Activated CD8-positive, alpha-beta memory T cell treated with anti-CD3 and anti-CD28 coated beads, Interleukin-2, amount 50 U/mL, for 1 hour (primary cell): ENCODE results near the gene MESD.

Source experiments
- DNase-seq: peaks from one replicate; pipeline ENCODE4 v3.0.0-alpha.2; 2020; ENCODE audit errors: extremely low read depth

The MESD gene

DNA sequence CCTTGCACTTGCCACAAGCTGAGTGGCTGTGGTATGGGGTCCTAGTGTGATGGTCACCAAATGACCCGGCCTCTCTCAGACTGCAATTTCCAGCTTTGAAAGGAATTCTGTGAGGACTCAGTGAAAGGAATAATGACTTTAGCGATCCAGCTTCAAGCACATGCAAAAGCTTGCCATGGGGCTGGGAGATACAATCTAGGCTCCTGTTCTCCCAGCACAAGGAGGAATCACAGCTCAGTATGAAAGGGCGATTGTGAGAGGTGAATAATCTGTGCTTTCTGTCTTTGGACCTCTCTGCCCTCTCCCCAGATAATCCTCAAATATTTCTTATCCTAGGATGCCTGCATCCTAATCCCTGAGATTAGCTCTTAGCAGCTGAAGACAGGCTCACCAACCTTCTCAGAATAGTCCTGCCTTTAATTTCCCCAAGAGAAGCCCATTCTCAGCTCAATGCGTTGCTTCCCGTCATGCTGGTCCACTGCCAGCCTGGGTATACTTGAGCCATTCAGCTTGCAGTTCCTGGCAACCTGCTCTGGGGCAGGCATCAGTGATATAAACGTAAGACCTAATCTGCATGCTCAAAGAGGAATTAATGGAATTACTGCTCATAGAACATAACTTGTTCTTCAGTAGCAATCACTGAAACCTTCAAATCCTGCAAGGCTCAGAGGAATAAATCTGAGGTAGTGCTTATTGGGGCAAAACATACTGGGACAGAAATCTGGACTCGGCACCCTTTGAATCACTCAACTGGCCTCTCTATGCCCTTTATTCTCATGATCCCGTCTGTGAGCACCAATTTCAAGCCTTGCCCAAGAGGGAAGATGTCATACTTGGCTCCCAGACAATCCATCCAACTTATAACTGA lies 26.2 kb upstream of the MESD start:
- DNase-seq, result no peak

DNA sequence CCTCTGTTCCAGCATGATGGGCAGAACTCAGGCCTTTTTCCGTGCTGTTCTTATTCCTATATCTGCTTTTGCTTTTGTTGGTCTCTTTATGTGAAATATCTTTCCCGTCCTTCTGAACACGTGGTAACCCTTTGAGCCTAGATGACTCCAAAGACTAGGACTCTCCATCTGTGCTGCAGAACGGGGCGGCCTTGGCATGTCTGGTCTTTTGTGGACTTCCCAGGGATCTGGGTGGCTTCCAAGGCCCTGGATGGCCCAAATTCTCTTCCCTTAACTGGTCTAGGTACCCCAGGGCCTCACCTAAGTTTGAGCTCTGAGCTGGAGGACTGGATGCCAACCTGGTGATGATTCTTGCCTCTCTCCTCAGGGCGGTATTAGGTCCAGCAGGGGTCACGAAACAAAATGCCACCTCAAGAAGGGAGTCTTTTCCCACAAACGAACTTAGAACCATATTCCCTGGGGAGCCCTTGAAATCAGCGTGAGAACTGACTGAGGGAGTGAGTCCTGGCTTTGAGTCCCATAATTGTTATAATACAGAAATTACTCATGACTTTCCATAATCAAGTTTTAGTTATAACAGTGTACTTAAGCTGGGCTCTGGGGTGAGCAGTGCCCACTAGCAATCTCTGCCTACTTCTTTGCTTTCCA lies 25.0 kb upstream of the MESD start:
- no peak for DNase-seq

GRCh38 chr15:81013396-81013929 lies 23.8 kb upstream of the MESD start:
- DNase-seq, result no peak

GRCh38 chr15:81012588-81012987 lies 23.0 kb upstream of the MESD start:
- no peak for DNase-seq

DNA sequence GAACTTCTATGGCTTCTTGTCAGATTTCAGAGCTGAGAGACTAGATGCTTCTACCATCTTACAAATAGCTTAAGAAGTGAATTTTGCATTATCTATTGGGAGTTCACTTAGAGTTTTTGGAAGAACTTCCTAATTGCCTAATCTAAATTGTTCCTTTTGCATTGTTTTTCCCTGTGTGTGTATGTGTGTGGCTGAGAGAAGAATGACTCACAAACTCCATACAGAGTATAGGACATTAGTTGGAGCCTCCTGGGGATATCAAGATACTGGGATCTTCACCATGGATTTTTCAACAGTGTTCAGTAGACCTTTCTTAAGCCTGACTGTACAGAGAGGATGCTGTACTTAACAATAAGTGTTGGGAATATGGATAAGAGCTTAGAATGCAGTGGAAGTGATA lies 22.0 kb upstream of the MESD start:
- DNase-seq, result no peak

GRCh38 chr15:81010086-81010485 lies 20.5 kb upstream of the MESD start:
- no peak for DNase-seq

GRCh38 chr15:81008312-81008711 lies 18.7 kb upstream of the MESD start:
- no peak for DNase-seq

DNA sequence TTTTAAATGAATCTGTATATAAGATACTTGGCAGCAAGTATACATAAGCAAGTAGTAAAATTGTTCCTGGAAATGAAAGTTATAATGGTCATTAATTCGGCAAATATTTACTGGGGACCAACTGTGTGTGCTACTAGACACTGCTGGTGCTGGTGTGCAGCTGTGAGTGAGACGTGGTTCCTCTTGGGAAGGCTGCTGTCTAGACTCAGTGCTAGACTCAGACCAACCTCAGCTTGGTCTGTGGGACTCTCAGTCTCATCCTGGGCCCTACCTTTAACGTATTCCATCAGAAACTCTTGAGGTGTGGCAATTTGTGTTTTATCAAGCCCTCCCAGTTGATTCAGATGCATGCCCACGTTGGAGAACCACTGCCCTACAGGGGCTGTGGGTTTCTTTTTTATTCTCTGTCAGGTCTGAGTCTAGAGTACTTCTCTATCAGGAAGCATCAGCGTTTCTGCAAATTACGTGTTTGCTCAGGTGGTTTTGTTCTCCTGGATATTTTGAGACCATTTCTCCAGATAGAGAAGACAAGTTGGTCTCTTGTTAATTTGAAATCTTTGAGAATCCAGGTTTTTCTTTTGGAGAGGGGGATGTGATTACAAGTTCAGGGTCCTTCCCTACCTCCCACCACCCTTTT lies 17.9 kb upstream of the MESD start:
- no peak for DNase-seq

- DNase-seq, result no peak
These were observed 16.5 kb upstream of the MESD start for GRCh38 chr15:81006124-81006523.

DNA sequence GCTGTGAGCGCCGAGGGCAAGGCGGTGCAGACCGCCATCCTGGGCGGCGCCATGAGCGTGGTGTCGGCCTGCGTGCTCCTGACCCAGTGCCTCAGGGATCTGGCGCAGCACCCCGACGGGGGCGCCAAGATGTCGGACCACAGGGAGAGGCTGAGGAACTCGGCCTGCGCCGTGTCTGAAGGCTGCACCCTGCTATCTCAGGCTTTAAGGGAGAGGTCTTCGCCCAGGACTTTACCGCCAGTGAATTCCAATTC lies 13.4 kb upstream of the MESD start:
- no peak for DNase-seq

- no peak for DNase-seq
These were observed 12.9 kb upstream of the MESD start for GRCh38 chr15:81002331-81003096.

- DNase-seq, result no peak
These were observed 12.4 kb upstream of the MESD start for GRCh38 chr15:81002009-81002330.

DNA sequence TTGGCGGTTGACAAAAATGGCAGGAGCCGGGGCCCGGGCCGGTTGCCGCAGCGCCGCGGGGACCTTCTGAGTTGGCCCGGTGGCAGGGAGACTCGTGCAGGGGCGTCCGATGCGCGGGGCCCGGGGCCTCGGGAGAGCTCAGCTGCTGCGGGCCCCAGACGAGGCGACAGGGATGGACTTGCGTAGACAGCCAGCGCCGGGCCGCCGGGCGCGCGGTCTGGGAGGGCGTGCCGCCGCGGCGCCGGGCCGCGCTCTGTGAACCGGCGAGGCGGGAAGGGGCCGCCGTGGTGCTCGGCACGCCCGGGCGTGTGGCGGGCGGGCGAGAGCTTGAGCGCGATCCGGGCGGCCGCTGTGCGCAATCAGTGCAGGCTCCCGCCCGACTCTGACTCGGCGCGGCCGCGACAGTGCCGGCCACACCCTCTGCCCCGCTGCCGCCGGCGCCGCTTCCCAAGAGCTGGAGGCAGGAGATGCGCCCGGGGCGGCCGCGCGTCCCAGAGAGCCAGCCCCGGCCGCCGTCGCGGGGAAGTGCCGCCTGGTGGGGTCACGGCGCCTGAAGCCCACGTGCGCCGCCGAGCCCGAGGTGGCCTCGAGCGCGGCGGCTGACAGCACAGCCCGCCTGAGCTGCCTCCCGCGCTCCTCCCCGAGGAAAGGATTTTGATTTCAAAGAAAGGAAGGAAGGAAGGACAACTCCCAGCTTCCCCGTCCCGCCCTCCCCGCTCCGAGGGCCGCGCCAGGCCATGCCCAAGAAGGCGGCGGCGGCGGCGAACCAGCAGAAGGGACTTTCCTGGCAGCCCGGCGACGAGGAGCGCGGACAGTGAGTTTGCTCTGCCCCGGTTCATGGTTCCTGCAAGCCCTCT lies 11.8 kb upstream of the MESD start:
- no peak for DNase-seq

DNA sequence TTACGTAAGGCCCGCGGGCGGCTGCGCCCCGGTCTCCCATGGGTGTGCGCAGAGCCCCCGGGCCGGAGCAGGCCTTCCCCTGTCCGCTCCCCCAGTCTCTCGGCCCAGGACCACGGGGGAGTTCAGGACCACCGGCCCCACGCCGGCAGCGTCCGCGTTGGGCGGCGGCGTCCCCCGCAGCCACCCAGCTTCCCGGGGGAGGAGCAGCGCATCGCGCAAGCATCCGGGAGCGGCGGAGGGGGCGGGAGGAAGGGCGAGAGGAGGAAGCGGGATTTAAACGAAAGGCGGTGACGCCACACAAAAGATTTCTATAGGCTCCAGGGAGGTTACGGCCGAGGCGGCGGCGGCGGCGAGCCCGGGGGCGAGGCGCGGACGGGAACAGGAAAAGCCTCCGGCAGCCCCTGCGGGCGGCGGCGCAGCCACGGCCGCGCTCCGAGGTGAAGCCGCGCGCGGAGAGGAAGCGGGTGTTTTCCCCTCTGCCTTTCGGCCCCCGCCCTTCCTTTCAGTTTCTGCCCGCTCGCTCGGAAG lies 11.1 kb upstream of the MESD start, which contains the start of gene TLNRD1:
TSS of gene TLNRD1 (plus strand) at position 300 of the 528 bp plus-strand sequence. CDS start 1,349 bp downstream, outside the sequence.
- DNase-seq, result peak; percentile 48

- no peak for DNase-seq
These were observed 10.6 kb upstream of the MESD start for GRCh38 chr15:81000144-81000623.

DNA sequence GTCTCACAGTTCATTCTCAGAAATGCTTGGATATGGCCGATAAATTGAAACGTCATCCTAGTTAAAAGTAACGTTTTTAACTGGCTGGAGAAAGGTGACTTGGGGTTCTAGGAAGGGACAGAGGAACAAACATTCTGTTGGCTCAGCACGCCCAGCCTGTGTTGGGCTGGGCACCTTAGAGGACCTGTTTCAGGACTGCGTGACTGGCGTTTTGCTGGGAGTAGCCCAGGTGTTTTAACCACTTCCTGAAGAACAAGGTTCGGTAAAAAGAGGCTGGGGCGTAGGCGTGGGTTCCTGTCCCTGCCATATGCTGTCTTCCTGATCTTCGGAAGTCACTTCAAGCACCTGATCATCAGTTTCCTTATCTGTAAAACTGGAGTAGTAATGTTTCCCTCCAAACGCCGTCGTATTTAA lies 10.0 kb upstream of the MESD start:
- DNase-seq, result no peak

- no peak for DNase-seq
These were observed 8.6 kb upstream of the MESD start for GRCh38 chr15:80998251-80998650.

DNA sequence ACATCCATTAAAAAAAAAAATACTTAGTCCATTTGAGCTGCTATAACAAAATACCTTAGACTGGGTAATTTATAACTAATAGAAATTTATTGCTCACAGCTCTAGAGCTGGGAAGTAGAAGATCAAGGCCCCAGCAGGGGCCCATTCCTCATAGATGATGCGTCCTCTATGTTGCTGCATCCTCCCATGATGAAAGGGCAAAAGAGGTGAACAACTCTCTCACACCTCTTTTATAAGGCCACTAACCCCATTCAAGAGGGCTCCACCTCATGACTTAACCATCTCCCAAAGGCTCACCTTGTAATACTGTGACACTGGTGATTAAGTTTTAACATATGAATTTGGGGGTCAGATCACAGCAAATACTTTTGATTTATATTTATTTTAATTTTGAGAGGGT lies 8.1 kb upstream of the MESD start:
- DNase-seq, result no peak

GRCh38 chr15:80996247-80996646 lies 6.6 kb upstream of the MESD start:
- no peak for DNase-seq

DNA sequence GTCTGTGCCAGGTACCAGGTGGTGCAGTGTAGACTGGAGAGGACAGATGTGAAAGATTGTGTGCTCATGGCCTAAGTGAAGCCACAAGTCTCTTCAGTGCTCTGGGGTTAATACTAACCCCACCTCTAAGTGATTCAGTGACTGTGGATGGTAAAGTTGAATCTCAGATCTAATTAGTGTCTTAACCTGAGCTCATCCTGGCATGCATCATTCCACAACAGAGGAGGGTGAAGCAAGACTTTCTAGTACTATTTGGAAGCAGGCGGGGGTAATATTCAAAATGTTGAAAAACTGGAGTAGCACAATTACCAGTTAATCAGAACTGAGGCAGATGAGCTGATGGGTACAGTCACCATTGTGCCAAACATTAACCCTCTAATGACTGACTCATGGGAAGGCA lies 2.8 kb upstream of the MESD start:
- DNase-seq, result no peak

DNA sequence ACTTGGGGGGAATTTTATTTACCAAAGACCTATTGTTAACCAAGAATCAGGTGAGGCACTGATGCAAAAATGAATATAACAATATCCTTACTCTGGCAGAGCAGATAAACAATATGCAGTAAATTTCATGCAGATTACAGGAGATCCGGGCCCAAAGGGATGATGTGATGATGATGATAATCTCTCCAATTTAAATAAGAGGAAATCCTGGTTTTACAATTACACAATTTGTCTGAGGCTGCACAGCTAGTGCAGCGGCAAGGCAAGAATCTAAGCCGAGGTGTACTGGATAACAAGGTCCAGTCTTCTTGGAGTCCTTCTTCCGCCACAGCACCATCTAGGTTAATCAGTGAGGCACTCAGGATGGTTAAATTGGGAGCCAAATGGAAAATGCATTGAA lies 2.4 kb upstream of the MESD start:
- no peak for DNase-seq
